ENCODE data around the gene TMEM134.

DNA sequence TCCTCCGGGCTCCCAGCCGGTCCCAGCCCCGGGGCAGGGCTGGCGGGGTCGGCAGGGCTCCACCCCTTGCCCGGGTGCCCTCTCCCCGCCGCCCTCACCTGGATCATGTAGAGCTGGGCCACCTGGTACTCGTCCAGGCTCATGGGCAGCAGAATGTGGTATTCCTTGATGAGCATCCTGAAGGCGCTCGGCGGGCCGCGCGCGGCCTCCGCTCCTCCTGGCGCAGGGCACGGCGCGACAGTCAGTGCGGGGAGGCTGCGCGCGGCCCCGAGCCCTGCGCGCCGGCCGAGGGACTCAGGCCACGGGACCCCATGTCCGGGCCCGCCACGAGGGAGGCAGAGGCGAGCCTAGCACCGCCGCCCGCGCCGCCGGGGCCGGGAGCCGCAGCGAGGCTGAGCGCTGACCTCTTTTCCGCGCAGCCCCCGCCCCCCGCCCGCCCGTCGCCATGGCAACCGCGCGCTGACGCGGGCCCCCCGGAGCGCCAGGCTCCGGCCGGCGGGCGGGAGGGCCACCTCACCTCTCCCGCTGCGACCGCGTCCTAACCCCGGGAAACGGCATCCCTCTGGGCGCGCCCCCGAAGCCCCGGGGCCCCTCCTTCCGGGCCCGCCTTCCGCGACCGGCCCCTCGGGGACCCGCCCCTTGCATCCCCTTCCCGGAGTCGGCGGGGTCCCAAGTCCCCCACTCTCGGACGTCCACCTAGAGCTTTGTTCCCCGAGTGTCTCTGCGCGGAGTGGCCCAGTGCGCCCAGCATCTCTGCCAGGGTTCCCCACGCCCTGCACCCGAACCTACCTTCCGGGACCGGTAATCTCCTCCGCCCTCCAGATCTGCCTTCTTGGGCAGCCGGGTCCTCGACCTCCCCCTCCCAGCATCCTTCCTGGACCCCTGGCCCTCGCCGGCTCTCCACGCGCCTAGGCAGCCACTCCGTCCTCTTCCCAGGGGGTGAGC is 35.2 kb upstream of the TMEM134 start:
- TF ChIP-seq, protein P1, sequence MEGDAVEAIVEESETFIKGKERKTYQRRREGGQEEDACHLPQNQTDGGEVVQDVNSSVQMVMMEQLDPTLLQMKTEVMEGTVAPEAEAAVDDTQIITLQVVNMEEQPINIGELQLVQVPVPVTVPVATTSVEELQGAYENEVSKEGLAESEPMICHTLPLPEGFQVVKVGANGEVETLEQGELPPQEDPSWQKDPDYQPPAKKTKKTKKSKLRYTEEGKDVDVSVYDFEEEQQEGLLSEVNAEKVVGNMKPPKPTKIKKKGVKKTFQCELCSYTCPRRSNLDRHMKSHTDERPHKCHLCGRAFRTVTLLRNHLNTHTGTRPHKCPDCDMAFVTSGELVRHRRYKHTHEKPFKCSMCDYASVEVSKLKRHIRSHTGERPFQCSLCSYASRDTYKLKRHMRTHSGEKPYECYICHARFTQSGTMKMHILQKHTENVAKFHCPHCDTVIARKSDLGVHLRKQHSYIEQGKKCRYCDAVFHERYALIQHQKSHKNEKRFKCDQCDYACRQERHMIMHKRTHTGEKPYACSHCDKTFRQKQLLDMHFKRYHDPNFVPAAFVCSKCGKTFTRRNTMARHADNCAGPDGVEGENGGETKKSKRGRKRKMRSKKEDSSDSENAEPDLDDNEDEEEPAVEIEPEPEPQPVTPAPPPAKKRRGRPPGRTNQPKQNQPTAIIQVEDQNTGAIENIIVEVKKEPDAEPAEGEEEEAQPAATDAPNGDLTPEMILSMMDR (IDR thresholded peaks at IDR 0.05; ENCODE audit: low read depth, low read length) = no peak
- no peak for TF ChIP-seq EZH2phosphoT487 (IDR thresholded peaks at IDR 0.05; ENCODE audit: low read depth)
